HG02840 (cell line): ENCODE results near the gene CCDC17.

Experiments used
- ATAC-seq: cut with Tn5 transposase; IDR thresholded peaks from one replicate; pipeline ENCODE4 v1.9.1; 2021; ENCODE audit warnings: mild to moderate bottlenecking, moderate library complexity, moderate number of reproducible peaks; ENCODE audit not compliant: unreplicated experiment, low FRiP score

The CCDC17 gene

GRCh38 chr1:45584351-45585109 is 39.3 kb downstream of the CCDC17 start:
- ATAC-seq: peak; percentile 30

- ATAC-seq: peak; percentile 55
These were observed 40.0 kb downstream of the CCDC17 start, which contains the start of gene NASP for GRCh38 chr1:45583666-45584350. TSS of gene NASP (plus strand) at chr1:45584041. CDS start at chr1:45584147, 106 bp downstream.

- ATAC-seq: peak; percentile 69
These were observed 40.6 kb downstream of the CCDC17 start for GRCh38 chr1:45583264-45583665.

- ATAC-seq: no peak
These were observed 49.7 kb downstream of the CCDC17 start for GRCh38 chr1:45574105-45574626.

GRCh38 chr1:45573231-45573804 is 50.5 kb downstream of the CCDC17 start:
- ATAC-seq: no peak

- ATAC-seq: no peak
These were observed 53.2 kb downstream of the CCDC17 start for GRCh38 chr1:45570631-45571030.
